Measurements from ENCODE around the gene MOB2. TPM values are rescaled to one million over a fixed set of nuclear protein-coding genes. Genes with fewer than 3 reads are reported as not detected.

The MOB2 gene
- total RNA-seq, 1 donor from 2014 or later, result 34.1 TPM

DNA sequence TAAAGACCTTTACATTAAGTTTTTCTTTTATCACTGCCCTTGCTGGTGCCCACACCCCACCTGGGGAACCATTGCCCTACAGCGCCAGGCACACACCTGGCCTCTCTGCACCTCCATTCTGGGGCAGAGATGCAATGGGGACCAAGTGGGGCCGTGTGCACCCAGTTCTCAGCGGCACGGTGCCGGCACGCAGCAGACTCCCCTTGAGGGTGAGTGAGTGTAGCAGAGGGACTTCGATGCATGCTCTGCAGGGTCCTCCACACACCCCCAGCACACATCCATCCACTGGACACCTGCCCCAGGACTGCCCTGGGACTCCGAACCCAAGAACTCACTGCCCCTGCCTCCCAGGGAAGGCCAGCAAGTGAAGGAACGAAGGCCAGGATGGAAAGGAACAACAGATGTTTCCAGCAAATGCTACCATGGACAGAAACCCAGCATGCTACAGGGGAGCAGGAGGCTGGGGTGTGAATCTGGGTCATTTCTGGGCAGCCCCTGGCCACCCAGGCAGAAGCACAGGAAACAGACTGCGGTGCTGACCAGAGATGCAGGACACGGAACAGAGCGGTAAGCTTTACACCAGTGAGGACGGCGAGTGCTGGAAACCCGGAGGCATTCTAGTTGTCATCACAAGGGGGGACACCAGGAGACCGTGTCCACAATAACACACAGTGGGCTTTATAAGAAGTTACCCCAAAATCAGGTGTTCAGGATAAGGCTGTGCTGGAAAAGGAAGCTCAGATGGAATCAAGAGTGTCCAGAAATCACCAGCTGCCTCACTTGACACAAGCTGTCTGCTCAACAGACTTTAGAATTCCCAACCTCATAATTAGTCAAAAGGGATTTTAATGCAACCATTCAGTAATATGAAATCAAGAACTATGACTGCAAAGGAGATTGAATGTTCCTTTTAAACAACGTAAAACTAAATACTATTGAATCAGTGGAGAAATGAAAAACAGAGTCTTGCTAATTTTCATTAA, 32.7 kb upstream of the MOB2 start:
- Histone ChIP-seq H3K4me1 (peaks cover 85% of the 10 kb centered on the region), H3K27ac (no peak overlapping the region)

DNA sequence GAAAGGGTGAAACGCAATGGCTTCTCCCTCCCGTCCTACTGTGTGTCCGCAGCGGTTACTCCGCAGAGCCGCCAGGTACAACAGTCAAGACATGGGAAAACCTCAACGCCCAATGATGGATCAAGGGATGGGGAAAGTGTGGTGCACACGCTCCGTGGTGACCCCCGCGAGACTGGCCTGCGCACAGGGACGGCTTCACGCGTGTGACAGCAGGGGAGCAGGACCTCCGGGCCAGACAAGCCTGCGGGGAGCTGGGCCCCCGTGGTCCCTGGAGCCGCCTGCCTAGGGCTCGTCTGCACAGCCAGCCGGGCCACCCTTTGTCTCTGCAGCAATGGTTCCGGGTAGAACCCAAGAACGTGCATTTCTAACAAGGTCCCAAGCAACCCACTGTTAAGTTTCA, 31.7 kb upstream of the MOB2 start:
- TF ChIP-seq, protein P1, sequence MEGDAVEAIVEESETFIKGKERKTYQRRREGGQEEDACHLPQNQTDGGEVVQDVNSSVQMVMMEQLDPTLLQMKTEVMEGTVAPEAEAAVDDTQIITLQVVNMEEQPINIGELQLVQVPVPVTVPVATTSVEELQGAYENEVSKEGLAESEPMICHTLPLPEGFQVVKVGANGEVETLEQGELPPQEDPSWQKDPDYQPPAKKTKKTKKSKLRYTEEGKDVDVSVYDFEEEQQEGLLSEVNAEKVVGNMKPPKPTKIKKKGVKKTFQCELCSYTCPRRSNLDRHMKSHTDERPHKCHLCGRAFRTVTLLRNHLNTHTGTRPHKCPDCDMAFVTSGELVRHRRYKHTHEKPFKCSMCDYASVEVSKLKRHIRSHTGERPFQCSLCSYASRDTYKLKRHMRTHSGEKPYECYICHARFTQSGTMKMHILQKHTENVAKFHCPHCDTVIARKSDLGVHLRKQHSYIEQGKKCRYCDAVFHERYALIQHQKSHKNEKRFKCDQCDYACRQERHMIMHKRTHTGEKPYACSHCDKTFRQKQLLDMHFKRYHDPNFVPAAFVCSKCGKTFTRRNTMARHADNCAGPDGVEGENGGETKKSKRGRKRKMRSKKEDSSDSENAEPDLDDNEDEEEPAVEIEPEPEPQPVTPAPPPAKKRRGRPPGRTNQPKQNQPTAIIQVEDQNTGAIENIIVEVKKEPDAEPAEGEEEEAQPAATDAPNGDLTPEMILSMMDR (IDR thresholded peaks at IDR 0.05), result no peak
- TF ChIP-seq POLR2AphosphoS5 (IDR thresholded peaks at IDR 0.05; ENCODE audit: insufficient read depth in 1 of 2, low read depth in 1 of 2) (no peak), POLR2A (IDR thresholded peaks at IDR 0.05) (no peak)
- H3K4me1 ChIP-seq, result peaks cover 85% of the 10 kb centered on the region
- DNase-seq (ENCODE audit: extremely low spot score in 2 of 2), result no peak
- H3K27ac ChIP-seq, result no peak overlapping the region
- H3K27me3 ChIP-seq, result no peaks in the 10 kb centered on the region
- no peak overlapping the region for H3K4me3 ChIP-seq
- no peaks in the 10 kb centered on the region for H3K36me3 ChIP-seq
- no peaks in the 10 kb centered on the region for H3K9me3 ChIP-seq
- intact Hi-C loops (cut with DNase I), result loop anchor here (5.0 to 10.0 kb wide), 3 partner anchors 61 to 316 kb away; partner anchors contain the start of gene TOLLIP

More for the DNA sequence above, 32.7 kb upstream of the MOB2 start:
- Histone ChIP-seq H3K27me3 (no peaks in the 10 kb centered on the region), H3K36me3 (no peaks in the 10 kb centered on the region), H3K9me3 (no peaks in the 10 kb centered on the region), H3K4me3 (no peak overlapping the region)
- no peak for DNase-seq (ENCODE audit: extremely low spot score in 2 of 2)
- intact Hi-C loops (cut with DNase I), result loop anchor here (5.0 to 10.0 kb wide), 3 partner anchors 62 to 317 kb away; partner anchors contain the start of gene TOLLIP
- TF ChIP-seq POLR2AphosphoS5 (IDR thresholded peaks at IDR 0.05; ENCODE audit: insufficient read depth in 1 of 2, low read depth in 1 of 2) (no peak), POLR2A (IDR thresholded peaks at IDR 0.05) (no peak)
- TF ChIP-seq, protein P1 (IDR thresholded peaks at IDR 0.05), result no peak

DNA sequence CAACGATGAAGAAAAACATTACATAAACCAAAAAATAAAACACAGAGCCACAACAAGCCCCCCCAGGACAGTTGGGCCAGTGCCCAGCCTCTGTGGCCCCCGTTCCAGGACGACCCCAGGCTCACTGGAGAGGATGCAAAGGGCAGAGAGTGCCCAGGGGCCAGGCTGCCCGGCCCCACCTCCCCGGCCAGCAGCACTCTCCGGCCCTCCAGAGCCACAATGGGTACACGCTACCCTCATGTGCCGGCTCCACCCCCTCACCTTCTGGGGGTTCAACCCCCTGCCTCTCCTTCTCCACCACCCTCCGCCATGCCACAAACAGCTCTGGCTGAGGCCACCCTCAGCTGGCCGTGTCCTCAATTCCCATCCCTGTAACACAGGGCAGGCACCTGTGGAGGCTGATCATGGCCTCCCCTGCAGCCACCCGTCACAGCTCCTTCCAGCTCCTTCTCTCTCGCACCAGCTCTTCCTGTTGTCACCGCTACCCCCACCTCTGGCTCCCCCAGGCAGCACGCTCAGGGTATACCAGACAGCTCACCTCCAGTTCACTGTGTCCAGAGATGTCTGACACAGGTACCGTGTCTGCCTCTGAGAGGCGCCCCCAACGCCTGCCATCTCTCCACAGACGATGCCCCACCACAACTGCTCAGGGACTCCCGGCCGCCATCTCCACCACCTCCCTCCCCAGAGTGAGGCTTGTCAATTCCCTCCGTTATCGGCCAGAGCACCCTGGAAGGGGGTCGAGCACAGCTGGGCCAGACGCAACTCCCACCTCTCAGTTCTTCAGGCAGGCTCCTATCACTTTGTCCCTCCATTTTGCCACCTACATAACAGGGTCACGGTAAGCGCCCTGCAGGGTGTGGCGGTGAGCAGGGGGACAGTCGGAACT, 30.8 kb upstream of the MOB2 start:
- intact Hi-C loops (cut with DNase I), result loop anchor here (5.0 to 10.0 kb wide), 3 partner anchors 60 to 315 kb away; partner anchors contain the start of gene TOLLIP
- no peaks in the 10 kb centered on the region for H3K27me3 ChIP-seq
- H3K4me3 ChIP-seq, result no peak overlapping the region
- no peak overlapping the region for H3K27ac ChIP-seq
- peaks cover 83% of the 10 kb centered on the region for H3K4me1 ChIP-seq
- TF ChIP-seq POLR2AphosphoS5 (IDR thresholded peaks at IDR 0.05; ENCODE audit: insufficient read depth in 1 of 2, low read depth in 1 of 2) (no peak), POLR2A (IDR thresholded peaks at IDR 0.05) (no peak)
- TF ChIP-seq, protein P1 (IDR thresholded peaks at IDR 0.05), result no peak
- no peak for DNase-seq (ENCODE audit: extremely low spot score in 2 of 2)
- H3K36me3 ChIP-seq, result no peaks in the 10 kb centered on the region
- no peaks in the 10 kb centered on the region for H3K9me3 ChIP-seq

DNA sequence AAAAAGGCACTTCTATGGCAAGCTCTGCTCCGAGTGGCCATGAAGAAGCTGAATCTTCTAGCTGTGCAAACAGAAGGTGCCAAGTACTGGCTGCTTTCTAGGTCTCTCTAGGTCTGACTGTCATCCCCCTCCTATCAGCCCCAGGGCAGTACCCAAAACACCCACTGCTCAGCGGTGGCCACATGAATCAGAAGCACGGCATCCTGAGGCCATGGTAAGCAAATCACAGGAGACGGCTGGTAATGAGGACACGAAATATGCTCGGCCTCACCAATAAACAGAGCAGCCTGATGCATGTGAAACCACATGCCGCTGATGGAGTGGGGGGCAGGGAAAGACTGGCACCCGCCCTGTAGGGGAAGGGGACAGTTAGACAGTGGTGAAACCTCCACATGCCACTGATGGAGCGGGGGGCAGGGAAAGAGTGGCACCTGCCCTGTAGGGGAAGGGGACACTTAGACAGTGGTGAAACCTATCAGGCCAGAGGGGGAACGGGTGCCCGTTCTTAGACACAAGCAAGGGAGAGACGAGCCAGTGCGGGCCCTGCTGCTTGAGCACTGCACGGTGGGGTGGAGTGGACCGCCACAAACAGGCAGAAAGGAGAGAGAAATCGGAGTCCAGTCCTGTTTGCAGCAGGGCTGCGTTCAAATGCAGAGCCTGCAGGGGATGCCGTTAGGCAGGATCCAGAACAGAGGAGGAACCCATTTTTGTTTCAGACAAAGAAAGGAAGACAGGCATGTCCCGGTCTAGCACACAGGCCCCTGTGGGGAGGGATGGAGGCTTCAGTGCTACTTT, 29.9 kb upstream of the MOB2 start:
- intact Hi-C loops (cut with DNase I), result loop anchor here (5.0 to 10.0 kb wide), 3 partner anchors 59 to 314 kb away; partner anchors contain the start of gene TOLLIP
- Histone ChIP-seq H3K36me3 (no peaks in the 10 kb centered on the region), H3K4me1 (peaks cover 83% of the 10 kb centered on the region), H3K4me3 (no peak overlapping the region), H3K27ac (no peak overlapping the region), H3K27me3 (no peaks in the 10 kb centered on the region), H3K9me3 (no peaks in the 10 kb centered on the region)
- no peak for TF ChIP-seq POLR2A (IDR thresholded peaks at IDR 0.05)
- no peak for TF ChIP-seq POLR2AphosphoS5 (IDR thresholded peaks at IDR 0.05; ENCODE audit: insufficient read depth in 1 of 2, low read depth in 1 of 2)
- TF ChIP-seq, protein P1 (IDR thresholded peaks at IDR 0.05), result no peak
- DNase-seq (ENCODE audit: extremely low spot score in 2 of 2), result no peak

All from vagina (tissue), 2 donors.